A172 (cell line): ENCODE results near the gene ANKRD10. TPM values are rescaled to one million over a fixed set of nuclear protein-coding genes. Genes with fewer than 3 reads are reported as not detected.
A peak's percentile ranks its signal among the peaks of the same experiment; 100 is the strongest.
"Not testable (repeated sequence)": the region's sequence is repeated elsewhere in the genome, so short reads cannot be mapped to it uniquely, and the experiment has no call there.

Experiments
- DNase-seq: peaks from one replicate; pipeline ENCODE4 v3.0.0-alpha.2; 2015; ENCODE audit warnings: low spot score
- total RNA-seq: library from RNA; depleted of rRNA; stranded (reverse); fragments of >200 nt; shearing (Covaris generic); gene quantifications from 2 replicates; pipeline ENCODE4 v1.2.3, GENCODE V29; 2014

Gene ANKRD10
- total RNA-seq, 1 experiment from 2014 or later = 575 TPM

- no peak for DNase-seq
These were observed 47.5 kb downstream of the ANKRD10 start for GRCh38 chr13:110867380-110867779.

DNA sequence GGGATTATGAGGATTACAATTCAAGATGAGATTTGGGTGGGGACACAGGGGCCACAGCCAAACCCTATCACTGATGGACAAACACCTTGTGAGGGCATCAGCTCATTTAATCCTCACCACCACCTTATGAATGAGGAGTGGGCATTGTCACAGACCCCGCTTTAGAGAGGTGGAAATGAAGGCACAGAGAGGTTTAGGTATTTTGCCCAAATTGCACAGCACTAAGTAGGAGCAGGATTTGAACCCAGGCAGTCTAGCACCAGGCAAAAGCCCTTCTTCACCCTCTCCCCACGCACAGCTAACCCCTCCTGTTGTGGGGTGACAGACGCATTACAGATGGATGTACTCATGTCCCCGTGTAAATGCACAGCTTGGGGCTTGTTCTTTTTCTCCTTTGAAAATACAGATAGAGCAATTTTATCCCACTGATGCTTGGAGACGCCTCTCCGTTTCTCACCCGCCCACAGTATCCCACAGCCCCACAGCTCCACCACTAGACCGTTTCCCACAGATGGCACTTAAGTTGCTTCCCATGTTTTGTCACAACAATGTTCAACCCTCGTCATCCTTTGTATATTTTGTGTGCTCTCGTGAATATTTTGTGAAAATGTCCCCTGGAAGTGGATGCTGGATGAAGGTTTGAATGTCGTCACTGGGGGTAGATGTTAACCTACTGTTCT is 48.2 kb downstream of the ANKRD10 start:
- DNase-seq = no peak

- no peak for DNase-seq
These were observed 51.2 kb downstream of the ANKRD10 start for GRCh38 chr13:110863685-110864084.

DNA sequence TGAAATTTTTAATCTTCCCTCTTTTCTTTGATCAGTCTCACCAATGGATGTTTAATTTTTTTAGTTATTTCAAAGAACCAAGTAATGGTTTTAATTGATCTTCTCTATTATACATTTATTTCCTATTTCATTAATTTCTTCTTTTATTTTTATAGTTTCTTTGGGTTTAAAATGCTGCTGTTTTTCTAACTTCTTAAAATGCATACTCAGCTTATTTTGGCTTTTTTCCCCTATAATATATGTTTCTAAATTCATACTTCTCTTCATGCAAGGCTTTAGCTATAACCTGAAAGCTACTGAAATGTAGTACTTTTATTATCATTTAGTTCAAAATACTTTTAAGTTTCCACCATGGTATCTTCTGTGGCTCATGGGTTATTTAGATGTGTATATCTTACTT is 53.9 kb downstream of the ANKRD10 start:
- DNase-seq = no peak

DNA sequence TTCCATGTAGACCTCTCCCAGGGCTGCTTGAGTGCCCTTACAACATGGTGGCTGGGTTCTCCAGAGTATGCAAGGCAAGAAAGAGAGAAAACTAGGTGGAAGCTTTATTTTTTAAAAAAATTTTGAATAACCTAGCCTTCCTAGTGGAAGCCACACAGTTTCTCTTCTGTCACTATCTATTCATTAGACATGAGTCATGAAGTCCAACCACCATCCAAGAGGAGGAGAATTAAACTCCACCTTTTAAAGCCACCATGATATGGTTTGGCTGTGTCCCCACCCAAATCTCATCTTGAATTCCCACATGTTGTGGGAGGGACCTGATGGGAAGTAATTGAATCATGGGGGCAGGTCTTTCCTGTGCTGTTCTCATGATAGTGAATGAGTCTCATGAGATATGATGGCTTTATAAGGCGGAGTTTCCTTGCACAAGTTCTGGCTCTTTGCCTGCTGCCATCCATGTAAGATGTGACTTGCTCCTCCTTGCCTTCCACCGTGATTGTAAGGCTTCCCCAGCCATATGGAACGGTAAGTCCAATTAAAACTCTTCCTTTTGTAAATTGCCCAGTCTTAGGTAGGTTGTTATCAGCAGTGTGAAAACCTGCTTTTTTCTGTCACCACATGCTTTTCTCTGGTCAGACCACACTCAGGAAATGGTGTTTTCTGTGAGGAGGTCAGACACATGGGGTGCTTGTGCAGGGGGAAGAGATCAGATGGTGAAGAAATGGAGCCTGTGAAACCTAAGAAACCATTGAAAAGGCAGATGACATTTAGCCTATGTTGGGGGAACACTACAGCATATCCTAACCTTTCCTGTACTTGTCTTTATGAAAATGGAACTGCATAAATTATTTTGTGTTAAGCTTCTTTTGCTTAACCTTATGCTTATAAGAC is 57.7 kb downstream of the ANKRD10 start:
- DNase-seq = no peak

DNA sequence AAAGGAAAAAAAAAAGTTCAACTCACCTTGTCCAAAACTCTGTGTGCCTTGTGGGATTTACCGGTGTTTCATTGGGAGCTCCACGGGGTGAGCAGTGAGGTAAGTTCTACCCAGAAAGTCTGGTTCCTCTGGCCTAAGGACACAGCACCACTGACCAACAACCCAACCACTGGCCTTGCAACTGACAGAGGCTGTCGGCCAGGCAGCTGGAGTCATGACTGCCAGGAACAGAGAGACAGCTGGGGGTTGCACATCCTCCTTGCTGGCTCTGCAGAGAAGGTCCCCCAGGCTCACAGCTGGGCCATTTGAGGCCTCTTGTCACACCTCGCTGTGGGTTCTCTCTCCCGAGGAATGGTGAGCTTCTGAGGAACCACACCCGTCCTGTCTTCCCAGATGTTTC is 59.5 kb downstream of the ANKRD10 start:
- no peak for DNase-seq

DNA sequence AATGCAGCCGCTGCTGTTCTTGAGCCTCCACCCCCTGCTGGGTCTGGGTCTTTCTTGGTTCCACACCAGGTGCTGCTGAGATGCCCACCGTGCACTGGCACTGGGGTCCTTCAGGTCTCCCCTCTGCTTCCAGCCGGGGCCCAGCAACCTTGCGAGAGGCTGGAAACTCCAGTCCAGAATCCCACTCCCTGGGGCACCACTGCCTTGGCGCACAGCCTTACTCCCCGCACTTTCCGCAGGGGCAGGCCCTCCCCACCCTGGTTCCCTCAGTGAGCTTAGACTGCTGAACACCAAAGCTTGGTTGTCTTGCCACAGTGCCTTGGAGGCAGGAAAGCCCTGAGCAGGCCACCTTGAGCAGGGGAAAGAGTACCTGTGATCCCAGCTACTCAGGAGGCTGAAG is 60.0 kb downstream of the ANKRD10 start:
- DNase-seq = no peak

- no peak for DNase-seq
These were observed 61.6 kb downstream of the ANKRD10 start for GRCh38 chr13:110853235-110853721.

GRCh38 chr13:110850840-110851239 is 64.0 kb downstream of the ANKRD10 start:
- DNase-seq = no peak

DNA sequence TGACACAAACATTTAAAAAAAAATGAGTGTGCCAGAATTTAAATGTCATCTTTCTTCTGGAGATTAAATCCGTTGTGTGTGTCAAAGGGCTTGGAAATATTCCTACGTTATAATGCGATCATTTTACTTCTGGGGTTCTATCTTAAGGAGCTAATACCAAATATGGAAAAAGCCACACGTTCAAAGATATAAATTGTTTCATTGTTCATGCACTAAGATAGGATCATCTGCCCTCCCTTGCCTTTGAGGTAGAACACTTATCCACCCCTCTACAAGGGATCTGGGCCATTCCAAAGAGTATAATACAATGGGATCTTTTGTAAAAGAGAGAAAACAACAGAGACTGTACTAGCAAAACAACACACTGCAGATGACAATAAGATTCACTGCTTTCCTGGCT is 64.9 kb downstream of the ANKRD10 start:
- no peak for DNase-seq

GRCh38 chr13:110845520-110845919 is 69.3 kb downstream of the ANKRD10 start:
- no peak for DNase-seq

DNA sequence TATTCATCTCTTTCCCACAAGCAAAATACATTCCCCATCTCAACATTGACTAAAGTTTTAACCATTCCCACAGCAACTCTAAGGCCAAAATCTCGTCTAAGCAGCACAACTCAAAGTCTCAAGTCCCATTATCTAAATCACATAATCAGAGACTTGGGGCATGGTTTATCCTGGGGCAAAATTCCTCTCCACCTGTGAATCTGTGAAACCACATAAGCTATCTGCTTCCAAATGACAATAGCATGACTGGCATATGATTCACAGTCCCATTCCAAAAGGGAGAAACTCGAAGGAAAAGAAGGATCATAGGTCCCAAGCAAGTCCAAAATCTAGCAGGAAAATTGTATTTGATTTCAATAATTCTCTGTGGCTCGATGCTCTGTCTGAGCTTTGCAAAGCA is 73.0 kb downstream of the ANKRD10 start:
- DNase-seq = peak; percentile 45

GRCh38 chr13:110841406-110841805 is 73.5 kb downstream of the ANKRD10 start:
- no peak for DNase-seq

DNA sequence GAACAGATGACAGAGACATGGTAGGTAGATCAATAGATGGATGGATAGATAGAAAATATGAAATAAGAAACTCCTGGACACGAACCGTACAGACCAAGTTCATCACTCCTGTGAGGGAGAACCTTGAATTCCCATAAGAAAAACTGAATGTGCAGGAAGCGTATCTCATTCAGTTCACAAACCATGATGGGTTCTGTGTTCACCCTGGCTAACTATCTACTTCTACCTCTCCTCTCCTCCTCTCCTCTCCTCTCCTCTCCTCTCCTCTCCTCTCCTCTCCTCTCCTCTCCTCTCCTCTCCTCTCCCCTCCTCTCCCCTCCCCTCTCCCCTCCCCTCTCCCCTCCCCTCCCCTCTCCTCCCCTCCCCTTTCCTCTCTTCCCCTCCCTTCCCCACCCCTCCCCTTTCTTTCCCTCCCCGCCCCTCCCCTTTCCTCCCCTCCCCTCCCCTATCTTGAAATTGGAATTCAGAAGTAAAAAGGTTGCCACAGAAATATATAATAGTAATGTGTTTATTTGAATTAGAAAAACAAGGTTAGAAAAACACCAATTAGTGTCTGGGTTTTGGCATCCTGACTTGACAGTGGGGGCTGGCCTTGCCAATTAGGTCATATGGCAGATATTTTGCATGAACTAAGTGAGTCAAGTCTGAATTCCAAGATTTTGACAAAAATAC is 75.9 kb downstream of the ANKRD10 start:
- DNase-seq = no peak

- no peak for DNase-seq
These were observed 76.8 kb downstream of the ANKRD10 start for GRCh38 chr13:110838116-110838515.

DNA sequence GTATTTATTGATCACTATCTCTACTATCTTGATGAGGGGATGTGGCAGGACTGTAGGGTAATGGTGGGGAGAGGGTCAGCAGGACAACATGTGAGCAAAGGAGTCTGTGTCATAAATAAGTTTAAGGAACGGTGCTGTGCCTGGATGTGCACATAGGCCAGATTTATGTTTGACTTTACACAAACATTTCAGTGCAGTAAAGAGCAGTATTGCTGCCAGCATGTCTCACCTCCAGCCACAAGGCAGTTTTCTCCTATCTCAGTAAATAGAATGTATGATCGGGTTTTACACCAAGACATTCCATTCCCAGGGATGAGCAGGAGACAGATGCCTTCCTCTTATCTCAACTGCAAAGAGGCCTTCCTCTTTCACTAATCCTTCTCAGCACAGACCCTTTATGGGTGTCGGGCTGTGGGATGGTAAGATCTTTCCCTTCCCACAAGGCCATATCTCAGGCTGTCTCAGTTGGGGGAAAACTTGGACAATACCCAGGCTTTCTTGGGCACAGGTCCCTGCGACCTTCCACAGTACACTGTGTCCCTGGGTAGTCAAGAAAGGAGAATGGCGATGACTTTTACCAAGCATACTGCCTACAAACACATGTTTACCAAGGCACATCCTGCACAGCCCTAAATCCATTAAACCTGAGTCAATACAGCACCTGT is 77.3 kb downstream of the ANKRD10 start:
- DNase-seq = not testable (repeated sequence)

DNA sequence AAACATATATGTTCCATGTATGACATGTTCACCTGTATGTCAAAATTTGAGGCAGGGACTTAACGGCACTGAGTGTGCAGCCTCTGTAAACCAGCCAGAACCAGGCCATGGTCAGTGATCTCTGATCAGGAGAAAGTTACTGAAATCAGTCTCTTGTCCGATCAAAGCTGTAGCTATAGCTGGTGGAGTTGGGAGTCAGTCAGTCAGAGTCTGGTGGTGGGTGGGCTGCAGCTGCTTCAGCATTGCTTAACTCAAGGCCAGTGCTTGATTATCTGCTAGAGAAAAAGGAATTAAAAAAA is 78.3 kb downstream of the ANKRD10 start:
- DNase-seq = no peak

GRCh38 chr13:110835721-110836604 is 78.9 kb downstream of the ANKRD10 start:
- DNase-seq = no peak

- DNase-seq = no peak
These were observed 80.3 kb downstream of the ANKRD10 start for GRCh38 chr13:110834572-110834971.

- no peak for DNase-seq
These were observed 82.3 kb downstream of the ANKRD10 start for GRCh38 chr13:110832531-110832930.

DNA sequence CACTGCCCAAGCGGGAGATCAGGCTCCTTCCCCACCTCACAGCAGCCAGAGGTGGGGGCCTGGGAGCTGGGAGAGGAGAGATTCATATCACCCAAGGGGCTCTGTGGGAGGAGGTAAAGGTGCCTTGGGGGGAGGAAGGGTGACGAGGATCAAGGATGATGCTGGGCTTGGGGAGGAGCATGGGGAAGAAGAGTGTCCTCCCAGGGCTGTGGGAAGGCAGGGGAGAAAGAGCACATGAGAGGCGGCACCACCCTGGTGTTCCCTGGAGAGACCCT is 82.7 kb downstream of the ANKRD10 start:
- DNase-seq = no peak
